Neuronal stem cell (in vitro differentiated cells): ENCODE data around the gene KLHL2.

Source experiments
- DNase-seq: peaks from one replicate; pipeline ENCODE4 v3.0.0-alpha.2; 2013; ENCODE audit warnings: low spot score
- H2AFZ ChIP-seq: one replicate; pipeline ENCODE4 v1.6.1; 2013; ENCODE audit warnings: mild to moderate bottlenecking, low read length, inconsistent platforms
- H2AK5ac ChIP-seq: 2 replicates; pipeline ENCODE4 v1.6.1; 2013; ENCODE audit warnings: low read depth, mild to moderate bottlenecking, inconsistent platforms, low read length, moderate library complexity, mixed read lengths
- H2BK120ac ChIP-seq: 2 replicates; pipeline ENCODE4 v1.6.1; 2013; ENCODE audit warnings: low read depth, mild to moderate bottlenecking, inconsistent platforms, low read length, moderate library complexity, mixed read lengths
- H2BK12ac ChIP-seq: one replicate; pipeline ENCODE4 v1.6.1; 2013; ENCODE audit warnings: low read length, inconsistent platforms
- H2BK15ac ChIP-seq: 2 replicates; pipeline ENCODE4 v1.6.1; 2013; ENCODE audit warnings: mild to moderate bottlenecking, low read length, inconsistent platforms, mixed read lengths
- H2BK5ac ChIP-seq: one replicate; pipeline ENCODE4 v1.6.1; 2013; ENCODE audit warnings: inconsistent platforms, mild to moderate bottlenecking, low read length, moderate library complexity
- H3K14ac ChIP-seq: one replicate; pipeline ENCODE4 v1.6.1; 2013; ENCODE audit warnings: low read length, inconsistent platforms
- H3K18ac ChIP-seq: 2 replicates; pipeline ENCODE4 v1.6.1; 2013; ENCODE audit warnings: low read length, inconsistent platforms
- H3K23ac ChIP-seq: 2 replicates; pipeline ENCODE4 v1.6.1; 2013; ENCODE audit warnings: low read depth, mild to moderate bottlenecking, mixed read lengths, low read length, inconsistent platforms; ENCODE audit not compliant: poor library complexity
- H3K27ac ChIP-seq: replicated peaks from 3 replicates; pipeline ENCODE4 v1.5.1; 2013; ENCODE audit warnings: low read length, inconsistent platforms
- H3K27me3 ChIP-seq, 3 experiments: 2 replicates each; pipeline ENCODE4 v1.6.1; 2013; ENCODE audit warnings: low read length in 3 of 3, mild to moderate bottlenecking in 2 of 3, inconsistent platforms in 1 of 3, low read depth in 1 of 3, mixed read lengths in 1 of 3, moderate library complexity in 1 of 3; ENCODE audit not compliant: control insufficient read depth in 3 of 3, insufficient read depth in 3 of 3
- H3K36me3 ChIP-seq, 2 donors: replicated peaks in 1 of 2; 2 replicates each; pipeline ENCODE4 v1.6.1; 2013; ENCODE audit warnings: low read length in 2 of 2; ENCODE audit not compliant: control insufficient read depth in 2 of 2, insufficient read depth in 2 of 2
- H3K4ac ChIP-seq: 2 replicates; pipeline ENCODE4 v1.6.1; 2013; ENCODE audit warnings: inconsistent platforms, mild to moderate bottlenecking, low read length, moderate library complexity
- H3K4me1 ChIP-seq, 2 donors: 1 replicate in 1 of 2; 2 replicates in 1 of 2; pipeline ENCODE4 v1.6.1; 2013; ENCODE audit warnings: low read length in 2 of 2, low read depth in 1 of 2; ENCODE audit not compliant: control insufficient read depth in 2 of 2, insufficient read depth in 1 of 2
- H3K4me2 ChIP-seq: one replicate; pipeline ENCODE4 v1.6.1; 2013; ENCODE audit warnings: mild to moderate bottlenecking, low read length, inconsistent platforms; ENCODE audit not compliant: insufficient read depth, poor library complexity, severe bottlenecking
- H3K4me3 ChIP-seq, 2 donors: 2 replicates each; pipeline ENCODE4 v1.5.1; 2013; ENCODE audit warnings: low read length in 2 of 2, mild to moderate bottlenecking in 2 of 2, inconsistent platforms in 1 of 2, moderate library complexity in 1 of 2
- H3K79me1 ChIP-seq: one replicate; pipeline ENCODE4 v1.6.1; 2013; ENCODE audit warnings: low read depth, mild to moderate bottlenecking, inconsistent platforms, low read length, moderate library complexity
- H3K9ac ChIP-seq: one replicate; pipeline ENCODE4 v1.6.1; 2013; ENCODE audit warnings: mild to moderate bottlenecking, low read depth, low read length, inconsistent platforms; ENCODE audit not compliant: poor library complexity
- H3K9me3 ChIP-seq, 2 donors: replicated peaks in 1 of 2; 2 replicates each; pipeline versions ENCODE3 to v1.6.1; 2013; ENCODE audit warnings: low read length in 2 of 2, mild to moderate bottlenecking in 2 of 2, inconsistent platforms in 1 of 2, low read depth in 1 of 2, mixed read lengths in 1 of 2, moderate library complexity in 1 of 2; ENCODE audit not compliant: control insufficient read depth in 2 of 2, insufficient read depth in 1 of 2
- H4K8ac ChIP-seq: one replicate; pipeline ENCODE4 v1.6.1; 2013; ENCODE audit warnings: low read depth, mild to moderate bottlenecking, inconsistent platforms, low read length, moderate library complexity
- H4K91ac ChIP-seq: one replicate; pipeline ENCODE4 v1.6.1; 2013; ENCODE audit warnings: low read length, low read depth, mild to moderate bottlenecking, inconsistent platforms; ENCODE audit not compliant: poor library complexity
- WGBS, 2 donors: extraction: QIAGEN DNeasy Blood & Tissue Kit; methylation state at CpG; one replicate each; pipeline ENCODE4 v1.1.7; 2013; ENCODE audit warnings: missing lambda C conversion rate in 2 of 2, mixed read lengths in 1 of 2; ENCODE audit not compliant: insufficient read length in 2 of 2, insufficient replicate concordance in 1 of 2; ENCODE audit errors: extremely low coverage in 2 of 2; 5-methylcytosine and 5-hydroxymethylcytosine counted together

The KLHL2 gene

GRCh38 chr4:165207016-165207430 lies 338 bp upstream of the KLHL2 start:
- peak overlapping the region; percentile 75 for H3K4me2 ChIP-seq
- H3K14ac ChIP-seq: peak overlapping the region; percentile 83
- peak overlapping the region; percentile 68 for H3K9ac ChIP-seq
- H4K8ac ChIP-seq: no peak overlapping the region
- WGBS, 2 donors: no CpG with 5 or more reads among the region's 28 CpGs
- H2BK12ac ChIP-seq: no peak overlapping the region
- peak; percentile 20 for DNase-seq
- peak overlapping the region; percentile 39 for H3K18ac ChIP-seq
- no peaks in the 10 kb centered on the region for H3K27me3 ChIP-seq
- no peak overlapping the region for H2BK15ac ChIP-seq
- H2BK120ac ChIP-seq: no peak overlapping the region
- H3K4me3 ChIP-seq: peak overlapping the region; percentile 62 to 97
- peak overlapping the region; percentile 86 for H2AFZ ChIP-seq
- no peaks in the 10 kb centered on the region for H3K9me3 ChIP-seq
- no peak overlapping the region for H4K91ac ChIP-seq
- H3K23ac ChIP-seq: no peak overlapping the region
- peaks cover 2% of the 10 kb centered on the region for H3K79me1 ChIP-seq
- H3K4me1 ChIP-seq: peaks cover 7 to 14% of the 10 kb centered on the region in 2 donors
- no peak overlapping the region for H3K27ac ChIP-seq
- H3K4ac ChIP-seq: no peak overlapping the region
- no peaks in the 10 kb centered on the region for H3K36me3 ChIP-seq
- peak overlapping the region; percentile 39 for H2BK5ac ChIP-seq
- H2AK5ac ChIP-seq: no peak overlapping the region

GRCh38 chr4:165208221-165208652 lies 876 bp downstream of the KLHL2 start:
- peak overlapping the region; percentile 86 for H2AFZ ChIP-seq
- H4K91ac ChIP-seq: no peak overlapping the region
- no peak overlapping the region for H2BK15ac ChIP-seq
- H2BK120ac ChIP-seq: no peak overlapping the region
- H2AK5ac ChIP-seq: no peak overlapping the region
- H3K27me3 ChIP-seq: no peaks in the 10 kb centered on the region
- H3K9me3 ChIP-seq: no peaks in the 10 kb centered on the region
- no peak overlapping the region for H3K4ac ChIP-seq
- H3K14ac ChIP-seq: no peak overlapping the region
- H3K4me3 ChIP-seq: peak overlapping the region; percentile 62 to 97
- peak overlapping the region; percentile 94 for H3K18ac ChIP-seq
- no CpG with 5 or more reads among the region's 13 CpGs for WGBS, 2 donors
- no peak overlapping the region for H3K23ac ChIP-seq
- H3K9ac ChIP-seq: peak overlapping the region; percentile 78
- no peak overlapping the region for H4K8ac ChIP-seq
- peaks cover 2% of the 10 kb centered on the region for H3K79me1 ChIP-seq
- H2BK12ac ChIP-seq: no peak overlapping the region
- H3K36me3 ChIP-seq: no peaks in the 10 kb centered on the region
- peak overlapping the region; percentile 65 for H3K4me2 ChIP-seq
- peaks cover 7 to 14% of the 10 kb centered on the region in 2 donors for H3K4me1 ChIP-seq
- no peak overlapping the region for H3K27ac ChIP-seq
- DNase-seq: no peak
- no peak overlapping the region for H2BK5ac ChIP-seq

- no peak overlapping the region for H3K4me2 ChIP-seq
- no CpG with 5 or more reads among the region's 10 CpGs for WGBS, 2 donors
Observed at GRCh38 chr4:165208741-165209388, 1.5 kb downstream of the KLHL2 start.

GRCh38 chr4:165209796-165210195 lies 2.4 kb downstream of the KLHL2 start:
- peaks cover 2% of the 10 kb centered on the region for H3K79me1 ChIP-seq
- H2AK5ac ChIP-seq: no peak overlapping the region
- no peak overlapping the region for H2BK120ac ChIP-seq
- H3K9ac ChIP-seq: no peak overlapping the region
- no peak overlapping the region for H3K23ac ChIP-seq
- H4K8ac ChIP-seq: no peak overlapping the region
- H3K36me3 ChIP-seq: no peaks in the 10 kb centered on the region
- H3K18ac ChIP-seq: no peak overlapping the region
- H4K91ac ChIP-seq: no peak overlapping the region
- no peak overlapping the region for H3K4me3 ChIP-seq
- no peak for DNase-seq
- H3K4me1 ChIP-seq: peaks cover 7 to 14% of the 10 kb centered on the region in 2 donors
- no peak overlapping the region for H2AFZ ChIP-seq
- no peak overlapping the region for H3K27ac ChIP-seq
- H3K14ac ChIP-seq: no peak overlapping the region
- no peak overlapping the region for H2BK12ac ChIP-seq
- H3K4ac ChIP-seq: no peak overlapping the region
- no peak overlapping the region for H3K4me2 ChIP-seq
- H2BK15ac ChIP-seq: no peak overlapping the region
- WGBS, 2 donors: no CpG with 5 or more reads among the region's 5 CpGs
- H3K9me3 ChIP-seq: no peaks in the 10 kb centered on the region
- H3K27me3 ChIP-seq: no peaks in the 10 kb centered on the region
- H2BK5ac ChIP-seq: no peak overlapping the region

More at GRCh38 chr4:165208741-165209388, 1.5 kb downstream of the KLHL2 start:
- Histone ChIP-seq H3K18ac (no peak overlapping the region), H3K79me1 (peaks cover 2% of the 10 kb centered on the region), H4K91ac (no peak overlapping the region), H3K9ac (no peak overlapping the region), H3K4ac (no peak overlapping the region), H3K14ac (no peak overlapping the region), H3K9me3 (no peaks in the 10 kb centered on the region), H2BK5ac (no peak overlapping the region), H3K4me3 (peak overlapping the region in 1 of 2 donors; percentile 62), H3K36me3 (no peaks in the 10 kb centered on the region), H2BK15ac (no peak overlapping the region), H2AK5ac (no peak overlapping the region), H3K4me1 (peaks cover 7 to 14% of the 10 kb centered on the region in 2 donors), H3K27me3 (no peaks in the 10 kb centered on the region), H3K27ac (no peak overlapping the region), H2BK12ac (no peak overlapping the region), H4K8ac (no peak overlapping the region), H2BK120ac (no peak overlapping the region), H2AFZ (no peak overlapping the region), H3K23ac (no peak overlapping the region)
- DNase-seq: no peak
